Transverse colon (tissue), 4 donors: ENCODE measurements around the gene TNFSF15.

ENCODE experiments used
- POLR2AphosphoS5 ChIP-seq, 3 donors: sonication (generic); formaldehyde crosslinking; IDR thresholded peaks; one replicate each; pipeline ENCODE4 v1.6.1; 2016; ENCODE audit warnings: antibody characterized with exemption in 3 of 3
- TF ChIP-seq, protein P1 (sequence below), 5 experiments: fragments of 200-600 bp in 3 of 5; fragments of 450-650 bp in 2 of 5; sonication (generic) in 3 of 5; IDR thresholded peaks; 1 replicate in 2 of 5; 2 replicates in 3 of 5; pipeline ENCODE4 v1.5.1; 2016 to 2017; ENCODE audit warnings: antibody characterized with exemption in 5 of 5, inconsistent platforms in 3 of 5, mild to moderate bottlenecking in 2 of 5, moderate library complexity in 1 of 5

DNA sequence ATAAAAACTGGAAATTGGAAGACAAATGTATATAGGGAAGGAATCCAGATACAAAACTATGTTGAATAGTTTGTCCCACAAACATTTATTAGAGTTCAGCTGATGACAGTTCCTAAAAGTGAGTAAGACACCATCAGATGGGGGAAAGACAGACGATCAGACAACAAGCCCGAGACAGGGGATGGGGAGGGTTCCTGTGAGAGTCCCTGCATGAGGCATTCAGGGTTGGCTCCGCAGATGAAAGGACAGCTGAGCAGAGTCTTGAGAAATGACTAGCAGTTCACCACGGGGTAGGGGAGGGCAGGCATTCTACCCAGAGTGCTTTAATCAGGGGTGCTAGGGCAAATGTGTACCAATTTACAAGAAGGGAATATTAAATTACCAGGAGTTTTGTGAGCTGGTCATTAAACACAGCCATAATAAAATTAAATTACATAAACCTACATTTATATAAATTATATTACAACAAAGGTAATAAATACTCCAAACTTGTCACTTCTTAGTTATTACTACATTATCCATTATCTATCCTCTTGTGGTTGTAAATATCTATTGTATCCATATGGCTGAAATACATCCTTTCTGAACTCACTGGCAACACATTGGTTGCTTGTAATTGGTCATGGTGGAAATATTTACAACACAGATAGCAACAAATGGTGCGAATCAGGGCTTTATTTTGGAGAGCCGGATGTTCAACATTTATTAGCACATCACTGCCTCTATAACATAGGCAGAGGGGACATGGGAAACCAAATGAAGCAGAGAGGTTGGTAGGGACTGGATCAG lies 27.8 kb downstream of the TNFSF15 start:
- TF ChIP-seq, protein P1, sequence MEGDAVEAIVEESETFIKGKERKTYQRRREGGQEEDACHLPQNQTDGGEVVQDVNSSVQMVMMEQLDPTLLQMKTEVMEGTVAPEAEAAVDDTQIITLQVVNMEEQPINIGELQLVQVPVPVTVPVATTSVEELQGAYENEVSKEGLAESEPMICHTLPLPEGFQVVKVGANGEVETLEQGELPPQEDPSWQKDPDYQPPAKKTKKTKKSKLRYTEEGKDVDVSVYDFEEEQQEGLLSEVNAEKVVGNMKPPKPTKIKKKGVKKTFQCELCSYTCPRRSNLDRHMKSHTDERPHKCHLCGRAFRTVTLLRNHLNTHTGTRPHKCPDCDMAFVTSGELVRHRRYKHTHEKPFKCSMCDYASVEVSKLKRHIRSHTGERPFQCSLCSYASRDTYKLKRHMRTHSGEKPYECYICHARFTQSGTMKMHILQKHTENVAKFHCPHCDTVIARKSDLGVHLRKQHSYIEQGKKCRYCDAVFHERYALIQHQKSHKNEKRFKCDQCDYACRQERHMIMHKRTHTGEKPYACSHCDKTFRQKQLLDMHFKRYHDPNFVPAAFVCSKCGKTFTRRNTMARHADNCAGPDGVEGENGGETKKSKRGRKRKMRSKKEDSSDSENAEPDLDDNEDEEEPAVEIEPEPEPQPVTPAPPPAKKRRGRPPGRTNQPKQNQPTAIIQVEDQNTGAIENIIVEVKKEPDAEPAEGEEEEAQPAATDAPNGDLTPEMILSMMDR (IDR thresholded peaks at IDR 0.05), result no peak
- TF ChIP-seq POLR2AphosphoS5 (IDR thresholded peaks at IDR 0.05), result no peak
